ENCODE measurements around the gene ACADVL. TPM values are rescaled to one million over a fixed set of nuclear protein-coding genes. Genes with fewer than 3 reads are reported as not detected.

Gene ACADVL
- total RNA-seq, 1 donor from 2014 or later = 2,270 TPM

- ATAC-seq (no peak), DNase-seq (no peak)
- intact Hi-C loops (cut with micrococcal nuclease) = no loop called here
Observed at GRCh38 chr17:7186241-7186640, 33.5 kb upstream of the ACADVL start.

- no peak for DNase-seq
- ATAC-seq = no peak
- intact Hi-C loops (cut with micrococcal nuclease) = no loop called here
Observed at GRCh38 chr17:7190276-7190917, 29.3 kb upstream of the ACADVL start.

- no peak for DNase-seq
- intact Hi-C loops (cut with micrococcal nuclease) = no loop called here
- ATAC-seq = no peak
Observed at GRCh38 chr17:7191069-7191468, 28.7 kb upstream of the ACADVL start.

- ATAC-seq = peak; percentile 84
- intact Hi-C loops (cut with micrococcal nuclease) = no loop called here
- peak; percentile 58 for DNase-seq
Observed at GRCh38 chr17:7191571-7192270, 28.0 kb upstream of the ACADVL start.

- intact Hi-C loops (cut with micrococcal nuclease) = no loop called here
- ATAC-seq (no peak), DNase-seq (no peak)
Observed at GRCh38 chr17:7192271-7192937, 27.3 kb upstream of the ACADVL start.

GRCh38 chr17:7195971-7196370 lies 23.8 kb upstream of the ACADVL start:
- ATAC-seq = no peak
- DNase-seq = no peak
- intact Hi-C loops (cut with micrococcal nuclease) = no loop called here

GRCh38 chr17:7196651-7197401 lies 22.9 kb upstream of the ACADVL start:
- DNase-seq (peak; percentile 21), ATAC-seq (no peak)
- intact Hi-C loops (cut with micrococcal nuclease) = no loop called here

GRCh38 chr17:7203391-7203790 lies 16.3 kb upstream of the ACADVL start:
- no peak for ATAC-seq
- intact Hi-C loops (cut with micrococcal nuclease) = no loop called here
- no peak for DNase-seq

GRCh38 chr17:7204336-7204735 lies 15.4 kb upstream of the ACADVL start:
- intact Hi-C loops (cut with micrococcal nuclease) = no loop called here

GRCh38 chr17:7204828-7205461 lies 14.8 kb upstream of the ACADVL start:
- intact Hi-C loops (cut with micrococcal nuclease) = no loop called here
- ATAC-seq (peak; percentile 91), DNase-seq (peak; percentile 93)

More at GRCh38 chr17:7204336-7204735, 15.4 kb upstream of the ACADVL start:
- DNase-seq = no peak
- no peak for ATAC-seq

GRCh38 chr17:7205561-7205960 lies 14.2 kb upstream of the ACADVL start:
- intact Hi-C loops (cut with micrococcal nuclease) = no loop called here
- DNase-seq (no peak), ATAC-seq (no peak)

- DNase-seq = peak; percentile 33
Observed at GRCh38 chr17:7207120-7208001, 12.4 kb upstream of the ACADVL start.

GRCh38 chr17:7208027-7208571 lies 11.6 kb upstream of the ACADVL start:
- DNase-seq (peak; percentile 27), ATAC-seq (no peak)
- intact Hi-C loops (cut with micrococcal nuclease) = no loop called here

More at GRCh38 chr17:7207120-7208001, 12.4 kb upstream of the ACADVL start:
- intact Hi-C loops (cut with micrococcal nuclease) = no loop called here
- ATAC-seq = no peak

GRCh38 chr17:7208754-7209460 lies 10.8 kb upstream of the ACADVL start:
- intact Hi-C loops (cut with micrococcal nuclease) = no loop called here
- no peak for ATAC-seq
- no peak for DNase-seq

GRCh38 chr17:7211491-7212273 lies 8.1 kb upstream of the ACADVL start:
- no peak for ATAC-seq
- intact Hi-C loops (cut with micrococcal nuclease) = no loop called here
- peak; percentile 25 for DNase-seq

- DNase-seq (peak; percentile 73), ATAC-seq (peak; percentile 0)
- intact Hi-C loops (cut with micrococcal nuclease) = no loop called here
Observed at GRCh38 chr17:7213895-7214299, 5.8 kb upstream of the ACADVL start.
